ENCODE results near the gene TNFAIP2.
"Not testable (repeated sequence)": the region's sequence is repeated elsewhere in the genome, so short reads cannot be mapped to it uniquely, and the experiment has no call there.

TNFAIP2 gene

GRCh38 chr14:103139132-103140025 lies 16.1 kb downstream of the TNFAIP2 start:
- in situ Hi-C loops (cut with HindIII; ENCODE audit: low pct_unique_long_range_greater_than_20kb, low sequenced_read_pairs) = no loop called here
- no peak for TF ChIP-seq JUND (IDR thresholded peaks at IDR 0.05; ENCODE audit: low read depth)
- no peak for DNase-seq (ENCODE audit: low read depth in 1 of 2, low spot score in 1 of 2)

GRCh38 chr14:103140316-103141109 lies 17.3 kb downstream of the TNFAIP2 start:
- in situ Hi-C loops (cut with HindIII; ENCODE audit: low pct_unique_long_range_greater_than_20kb, low sequenced_read_pairs) = no loop called here
- no peak for DNase-seq (ENCODE audit: low read depth in 1 of 2, low spot score in 1 of 2)
- TF ChIP-seq JUND (IDR thresholded peaks at IDR 0.05; ENCODE audit: low read depth) = no peak

GRCh38 chr14:103141117-103141796 lies 18.0 kb downstream of the TNFAIP2 start:
- DNase-seq (ENCODE audit: low read depth in 1 of 2, low spot score in 1 of 2) = peak; percentile 88 to 89
- TF ChIP-seq JUND (IDR thresholded peaks at IDR 0.05; ENCODE audit: low read depth) = no peak
- in situ Hi-C loops (cut with HindIII; ENCODE audit: low pct_unique_long_range_greater_than_20kb, low sequenced_read_pairs) = no loop called here

DNA sequence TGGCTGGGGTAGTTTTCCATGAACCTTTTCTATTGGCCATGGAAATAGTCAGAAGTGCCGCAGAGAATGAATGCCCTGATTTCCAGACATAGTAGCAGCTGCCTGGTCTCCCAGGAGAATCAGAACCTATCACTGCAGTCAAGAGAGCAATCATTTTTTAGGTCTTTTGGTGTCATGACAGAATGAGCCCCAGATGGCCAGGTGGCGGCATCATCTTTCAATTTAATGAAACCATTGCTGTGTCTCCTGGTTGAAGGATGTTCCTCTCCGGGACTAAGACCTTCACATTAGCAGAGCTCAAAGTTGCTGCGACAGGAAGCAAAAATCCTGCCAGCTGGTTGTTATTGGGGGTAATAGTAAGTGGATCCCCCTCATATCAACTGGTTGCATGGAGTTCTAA lies 18.8 kb downstream of the TNFAIP2 start:
- no peak for DNase-seq (ENCODE audit: low read depth in 1 of 2, low spot score in 1 of 2)
- no peak for TF ChIP-seq JUND (IDR thresholded peaks at IDR 0.05; ENCODE audit: low read depth)
- in situ Hi-C loops (cut with HindIII; ENCODE audit: low pct_unique_long_range_greater_than_20kb, low sequenced_read_pairs) = no loop called here

DNA sequence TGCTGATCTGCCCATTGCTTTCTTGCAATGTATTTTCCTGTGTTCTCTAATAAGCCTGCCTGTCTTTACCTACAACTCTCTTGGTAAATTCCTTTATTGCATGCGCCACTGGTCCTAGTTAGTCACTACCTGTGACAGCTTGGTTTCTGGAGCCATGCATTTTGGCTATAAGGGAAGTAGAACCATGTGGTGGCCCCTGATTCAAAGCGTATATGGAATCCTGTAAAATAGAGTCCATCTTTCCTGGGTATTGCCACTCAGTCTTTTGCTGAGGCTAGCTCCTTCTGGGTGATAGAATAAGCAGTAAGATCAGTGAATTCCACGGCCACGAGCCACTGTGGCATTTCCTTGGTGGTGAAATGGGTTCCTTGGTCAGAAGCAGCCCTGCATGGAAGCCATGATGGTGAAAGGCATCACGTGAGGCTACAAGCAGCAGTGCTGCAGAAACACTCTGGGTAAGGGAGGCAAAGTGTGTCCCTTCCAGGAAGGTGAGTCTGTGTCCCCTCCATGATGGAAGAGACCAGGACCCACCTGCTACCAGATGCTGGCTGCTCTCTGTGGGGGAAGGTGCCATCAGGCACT lies 19.6 kb downstream of the TNFAIP2 start:
- no peak for TF ChIP-seq JUND (IDR thresholded peaks at IDR 0.05; ENCODE audit: low read depth)
- in situ Hi-C loops (cut with HindIII; ENCODE audit: low pct_unique_long_range_greater_than_20kb, low sequenced_read_pairs) = no loop called here
- no peak for DNase-seq (ENCODE audit: low read depth in 1 of 2, low spot score in 1 of 2)

GRCh38 chr14:103143506-103143905 lies 20.2 kb downstream of the TNFAIP2 start:
- no peak for DNase-seq (ENCODE audit: low read depth in 1 of 2, low spot score in 1 of 2)
- no peak for TF ChIP-seq JUND (IDR thresholded peaks at IDR 0.05; ENCODE audit: low read depth)
- in situ Hi-C loops (cut with HindIII; ENCODE audit: low pct_unique_long_range_greater_than_20kb, low sequenced_read_pairs) = no loop called here

DNA sequence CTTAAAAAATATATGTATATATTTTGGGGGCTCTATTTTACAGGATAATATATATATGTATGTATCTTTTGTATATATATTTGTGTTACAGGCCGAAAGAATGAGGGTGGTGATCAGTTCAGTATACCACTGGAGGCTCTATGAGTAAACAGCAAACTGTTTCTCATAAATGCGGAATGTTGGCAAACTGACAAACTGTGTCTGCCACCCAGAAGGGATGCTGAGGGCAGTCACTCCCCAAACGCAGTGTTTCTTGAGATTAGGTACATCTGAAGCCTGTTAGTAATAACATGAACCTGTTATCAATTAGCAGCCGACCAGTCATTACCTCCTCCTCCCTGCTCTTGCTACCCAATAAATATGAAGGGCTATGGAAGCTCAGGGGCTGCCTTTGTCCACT lies 20.8 kb downstream of the TNFAIP2 start:
- in situ Hi-C loops (cut with HindIII; ENCODE audit: low pct_unique_long_range_greater_than_20kb, low sequenced_read_pairs) = no loop called here
- TF ChIP-seq JUND (IDR thresholded peaks at IDR 0.05; ENCODE audit: low read depth) = no peak
- DNase-seq (ENCODE audit: low read depth in 1 of 2, low spot score in 1 of 2) = peak in 1 of 2 experiments; percentile 68

DNA sequence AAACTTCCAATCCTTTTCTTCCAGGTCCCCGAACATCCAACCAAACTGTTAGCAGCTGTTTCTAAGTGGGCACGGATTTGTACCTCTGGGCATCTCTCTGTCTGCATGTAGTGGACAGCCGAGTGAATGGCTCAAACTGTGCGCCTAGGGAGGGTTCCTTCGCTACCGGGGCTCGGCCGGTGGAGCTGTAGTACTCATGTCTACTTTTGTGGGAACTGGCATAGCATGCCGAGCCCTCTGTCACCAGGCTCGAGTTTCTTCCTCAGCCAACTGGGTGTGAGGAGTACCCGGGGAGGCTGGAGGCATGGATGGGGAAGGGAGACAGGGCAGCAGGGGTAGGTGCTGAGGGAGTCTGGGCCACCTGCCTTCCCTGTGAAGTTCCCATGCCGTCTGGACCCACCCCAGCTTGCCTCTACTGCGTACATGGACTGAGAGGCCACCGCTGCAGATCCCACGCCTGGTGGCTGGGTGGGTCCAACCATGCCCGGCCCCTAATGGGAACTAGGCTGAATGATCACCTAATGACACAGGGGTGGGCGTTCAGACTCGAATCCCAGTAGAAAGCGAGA lies 23.0 kb downstream of the TNFAIP2 start:
- no peak for DNase-seq (ENCODE audit: low read depth in 1 of 2, low spot score in 1 of 2)
- TF ChIP-seq JUND (IDR thresholded peaks at IDR 0.05; ENCODE audit: low read depth) = no peak
- in situ Hi-C loops (cut with HindIII; ENCODE audit: low pct_unique_long_range_greater_than_20kb, low sequenced_read_pairs) = no loop called here

- in situ Hi-C loops (cut with HindIII; ENCODE audit: low pct_unique_long_range_greater_than_20kb, low sequenced_read_pairs) = no loop called here
- no peak for TF ChIP-seq JUND (IDR thresholded peaks at IDR 0.05; ENCODE audit: low read depth)
- no peak for DNase-seq (ENCODE audit: low read depth in 1 of 2, low spot score in 1 of 2)
Observed at GRCh38 chr14:103149351-103150237, 26.3 kb downstream of the TNFAIP2 start.

GRCh38 chr14:103151270-103151945 lies 28.1 kb downstream of the TNFAIP2 start:
- no peak for DNase-seq (ENCODE audit: low read depth in 1 of 2, low spot score in 1 of 2)
- in situ Hi-C loops (cut with HindIII; ENCODE audit: low pct_unique_long_range_greater_than_20kb, low sequenced_read_pairs) = no loop called here
- no peak for TF ChIP-seq JUND (IDR thresholded peaks at IDR 0.05; ENCODE audit: low read depth)

DNA sequence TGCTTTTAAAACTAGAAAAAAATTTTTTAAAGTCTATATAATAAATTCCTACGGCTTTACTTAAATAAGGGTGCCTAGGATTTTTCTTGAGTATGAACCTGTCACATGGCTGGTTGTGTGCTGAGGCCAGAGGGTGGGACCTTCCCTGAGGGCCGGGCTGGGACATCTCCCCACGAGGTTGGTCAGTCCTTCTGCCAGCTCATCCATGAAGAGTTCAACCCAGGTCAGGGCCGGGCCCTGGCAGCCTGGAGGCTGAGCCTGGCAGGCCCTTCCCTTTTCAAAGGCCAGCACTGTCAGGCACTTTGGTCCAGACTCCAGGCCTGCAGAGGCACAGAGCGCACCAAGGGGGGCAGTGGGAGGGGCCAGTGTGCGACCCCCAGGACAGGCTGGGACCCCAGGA lies 31.7 kb downstream of the TNFAIP2 start:
- DNase-seq (ENCODE audit: low read depth in 1 of 2, low spot score in 1 of 2) = peak in 1 of 2 experiments; percentile 73
- in situ Hi-C loops (cut with HindIII; ENCODE audit: low pct_unique_long_range_greater_than_20kb, low sequenced_read_pairs) = no loop called here
- TF ChIP-seq JUND (IDR thresholded peaks at IDR 0.05; ENCODE audit: low read depth) = no peak

DNA sequence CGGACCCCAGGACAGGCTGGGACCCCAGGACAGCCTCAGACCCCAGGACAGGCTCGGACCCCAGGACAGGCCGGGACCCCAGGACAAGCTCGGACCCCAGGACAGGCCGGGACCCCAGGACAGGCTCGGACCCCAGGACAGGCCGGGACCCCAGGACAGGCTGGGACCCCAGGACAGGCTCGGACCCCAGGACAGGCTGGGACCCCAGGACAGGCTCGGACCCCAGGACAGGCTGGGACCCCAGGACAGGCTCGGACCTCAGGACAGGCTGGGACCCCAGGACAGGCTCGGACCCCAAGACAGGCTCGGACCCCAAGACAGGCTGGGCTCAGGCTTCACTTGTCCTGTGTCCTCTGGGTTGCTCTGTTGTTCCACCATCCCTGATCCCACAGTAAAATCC lies 32.2 kb downstream of the TNFAIP2 start:
- in situ Hi-C loops (cut with HindIII; ENCODE audit: low pct_unique_long_range_greater_than_20kb, low sequenced_read_pairs); DNase-seq (ENCODE audit: low read depth in 1 of 2, low spot score in 1 of 2): not testable (repeated sequence)

Data from T47D (cell line).